Sigmoid colon (tissue), 7 donors: ENCODE results near the gene CEP112. TPM values are rescaled to one million over a fixed set of nuclear protein-coding genes. Genes with fewer than 3 reads are reported as not detected.

ENCODE experiments used
- DNase-seq: peaks from one replicate; pipeline ENCODE4 v3.0.0-alpha.2; 2019
- H3K27ac ChIP-seq, 4 donors: fragments of 200-600 bp; sonication (generic); one replicate each; pipeline ENCODE4 v1.5.1; 2016 to 2019; ENCODE audit warnings: mild to moderate bottlenecking in 1 of 4
- H3K27me3 ChIP-seq, 3 donors: fragments of 200-600 bp; sonication (generic); one replicate each; pipeline ENCODE4 v1.5.1; 2019; ENCODE audit warnings: mild to moderate bottlenecking in 1 of 3
- H3K36me3 ChIP-seq, 4 donors: fragments of 200-600 bp; sonication (generic); one replicate each; pipeline ENCODE4 v1.5.1; 2016 to 2019
- H3K4me1 ChIP-seq, 4 donors: fragments of 200-600 bp; sonication (generic); one replicate each; pipeline ENCODE4 v1.5.1; 2017 to 2019
- H3K4me3 ChIP-seq, 4 donors: fragments of 200-600 bp; sonication (generic); one replicate each; pipeline ENCODE4 v1.5.1; 2017 to 2019; ENCODE audit warnings: mild to moderate bottlenecking in 2 of 4, moderate library complexity in 1 of 4
- H3K9me3 ChIP-seq, 4 donors: fragments of 200-600 bp in 3 of 4; sonication (generic) in 3 of 4; one replicate each; pipeline versions ENCODE4 v1.5.1 to v1.6.1; 2013 to 2019
- CTCF ChIP-seq, 4 experiments: fragments of 450-650 bp in 3 of 4; fragments of 200-600 bp in 1 of 4; IDR thresholded peaks; one replicate each; pipeline ENCODE4 v1.5.1; 2016 to 2019; ENCODE audit warnings: antibody characterized with exemption in 4 of 4, mild to moderate bottlenecking in 3 of 4, moderate library complexity in 2 of 4
- EP300 ChIP-seq, 4 donors: sonication (generic); formaldehyde crosslinking; IDR thresholded peaks; one replicate each; pipeline ENCODE4 v1.6.1; 2017; ENCODE audit warnings: antibody characterized with exemption in 4 of 4
- POLR2A ChIP-seq, 2 donors: fragments of 450-650 bp; IDR thresholded peaks; one replicate each; pipeline ENCODE4 v1.6.1; 2016; ENCODE audit warnings: antibody characterized with exemption in 2 of 2, mild to moderate bottlenecking in 2 of 2, moderate library complexity in 2 of 2
- POLR2AphosphoS5 ChIP-seq, 4 donors: sonication (generic); formaldehyde crosslinking; IDR thresholded peaks; one replicate each; pipeline ENCODE4 v1.6.1; 2017; ENCODE audit warnings: antibody characterized with exemption in 4 of 4
- WGBS, 2 donors: extraction: QIAGEN DNeasy Blood & Tissue Kit; methylation state at CpG; one replicate each; pipeline ENCODE4 v1.1.7; 2013; 5-methylcytosine and 5-hydroxymethylcytosine counted together
- intact Hi-C: fragments of 100-400 bp; cut with DNase I; formaldehyde crosslinking; loops from one replicate; pipeline ENCODE4 v1.15.1; 2023
- polyA plus RNA-seq, 3 donors: library from polyadenylated mRNA; stranded (reverse); fragments of 200-250 nt; gene quantifications; one replicate each; pipeline ENCODE4 v1.2.3, GENCODE V29; 2013
- total RNA-seq, 4 donors: library from RNA; depleted of rRNA; stranded (reverse); fragments of >200 nt; gene quantifications; one replicate each; pipeline ENCODE4 v1.1.0, GENCODE V29; 2016
- donor health status: healthy with polysubstance abuse.
- donor health status: Bipolar disorder and iron deficiency.
- donor health status: healthy.

Gene CEP112
- total and polyA plus RNA-seq, 7 donors, result 0.92 to 29.1 (median 15.1) TPM

GRCh38 chr17:66175892-66176291, 16.0 kb downstream of the CEP112 start:
- intact Hi-C loops, result no loop called here
- Histone ChIP-seq H3K9me3 (no peaks in the 10 kb centered on the region), H3K4me3 (no peak overlapping the region), H3K4me1 (no peaks in the 10 kb centered on the region), H3K36me3 (no peaks in the 10 kb centered on the region), H3K27ac (no peak overlapping the region), H3K27me3 (no peaks in the 10 kb centered on the region)
- DNase-seq, result no peak
- WGBS, 2 donors, result 21 to 48% methylated on average over 1 of the region's 1 CpG
- TF ChIP-seq POLR2A (IDR thresholded peaks at IDR 0.05) (no peak), POLR2AphosphoS5 (IDR thresholded peaks at IDR 0.05) (no peak), CTCF (IDR thresholded peaks at IDR 0.05) (no peak), EP300 (IDR thresholded peaks at IDR 0.05) (no peak)

- no peak for DNase-seq
- 51 to 92% methylated on average over 2 of the region's 2 CpGs for WGBS, 2 donors
- Histone ChIP-seq H3K36me3 (no peaks in the 10 kb centered on the region), H3K27ac (no peak overlapping the region), H3K27me3 (no peaks in the 10 kb centered on the region), H3K4me3 (no peak overlapping the region), H3K4me1 (peaks cover 0 to under 1% (median under 1%) of the 10 kb centered on the region in 4 donors), H3K9me3 (no peaks in the 10 kb centered on the region)
- TF ChIP-seq CTCF (IDR thresholded peaks at IDR 0.05) (no peak), POLR2AphosphoS5 (IDR thresholded peaks at IDR 0.05) (no peak), EP300 (IDR thresholded peaks at IDR 0.05) (no peak), POLR2A (IDR thresholded peaks at IDR 0.05) (no peak)
- intact Hi-C loops, result no loop called here
These were observed 19.2 kb downstream of the CEP112 start for GRCh38 chr17:66172691-66173223.

GRCh38 chr17:66172144-66172543, 19.8 kb downstream of the CEP112 start:
- Histone ChIP-seq H3K4me3 (no peak overlapping the region), H3K9me3 (no peaks in the 10 kb centered on the region), H3K4me1 (peaks cover 0 to 7% (median 5%) of the 10 kb centered on the region in 4 donors), H3K27me3 (no peaks in the 10 kb centered on the region), H3K36me3 (no peaks in the 10 kb centered on the region), H3K27ac (no peak overlapping the region)
- intact Hi-C loops, result no loop called here
- TF ChIP-seq POLR2A (IDR thresholded peaks at IDR 0.05) (no peak), POLR2AphosphoS5 (IDR thresholded peaks at IDR 0.05) (no peak), CTCF (IDR thresholded peaks at IDR 0.05) (no peak), EP300 (IDR thresholded peaks at IDR 0.05) (no peak)
- 76 to 86% methylated on average over 5 of the region's 5 CpGs for WGBS, 2 donors
- DNase-seq, result no peak

GRCh38 chr17:66171692-66172091, 20.2 kb downstream of the CEP112 start:
- intact Hi-C loops, result no loop called here
- Histone ChIP-seq H3K36me3 (no peaks in the 10 kb centered on the region), H3K4me1 (peaks cover 0 to 11% (median 9%) of the 10 kb centered on the region in 4 donors), H3K27ac (no peak overlapping the region), H3K4me3 (no peak overlapping the region), H3K9me3 (no peaks in the 10 kb centered on the region), H3K27me3 (no peaks in the 10 kb centered on the region)
- WGBS, 2 donors, result 76 to 84% methylated on average over 3 of the region's 3 CpGs
- no peak for TF ChIP-seq POLR2AphosphoS5 (IDR thresholded peaks at IDR 0.05)
- no peak for TF ChIP-seq POLR2A (IDR thresholded peaks at IDR 0.05)
- TF ChIP-seq CTCF (IDR thresholded peaks at IDR 0.05), result no peak
- no peak for TF ChIP-seq EP300 (IDR thresholded peaks at IDR 0.05)
- no peak for DNase-seq

GRCh38 chr17:66171172-66171571, 20.8 kb downstream of the CEP112 start:
- no peaks in the 10 kb centered on the region for H3K9me3 ChIP-seq
- H3K4me3 ChIP-seq, result no peak overlapping the region
- peaks cover 0 to 15% (median 12%) of the 10 kb centered on the region in 4 donors for H3K4me1 ChIP-seq
- no peak overlapping the region for H3K27ac ChIP-seq
- intact Hi-C loops, result no loop called here
- TF ChIP-seq POLR2AphosphoS5 (IDR thresholded peaks at IDR 0.05) (no peak), POLR2A (IDR thresholded peaks at IDR 0.05) (no peak), EP300 (IDR thresholded peaks at IDR 0.05) (no peak), CTCF (IDR thresholded peaks at IDR 0.05) (no peak)
- no peaks in the 10 kb centered on the region for H3K36me3 ChIP-seq
- DNase-seq, result no peak
- no peaks in the 10 kb centered on the region for H3K27me3 ChIP-seq
